ENCODE results near the gene KLRG1. TPM values are rescaled to one million over a fixed set of nuclear protein-coding genes. Genes with fewer than 3 reads are reported as not detected.

The KLRG1 gene
- total RNA-seq (1 to 10 TPM in 3 of 6 donors, under 1 TPM in 3; 0.38 to 1.4 (median 1.1) TPM), polyA plus RNA-seq (1 to 10 TPM in 1 of 2 donors, under 1 TPM in 1; 0.38 to 1.1 TPM)

DNA sequence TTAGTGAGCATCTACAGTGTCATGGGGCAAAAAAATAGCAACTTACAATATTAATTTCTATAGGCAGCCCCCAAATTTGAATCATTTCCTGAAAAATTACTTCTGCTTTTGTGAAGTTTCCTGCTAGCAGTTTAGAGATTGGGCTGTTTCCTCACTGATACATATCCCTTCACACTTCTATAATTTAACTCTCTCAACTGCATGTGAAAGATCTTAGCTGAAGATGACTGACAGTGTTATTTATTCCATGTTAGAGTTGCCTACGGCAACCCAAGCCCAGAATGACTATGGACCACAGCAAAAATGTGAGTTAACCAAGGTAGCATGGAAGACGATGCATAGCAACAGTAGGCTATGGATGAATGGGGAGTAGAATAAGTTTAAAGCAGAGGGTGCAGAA lies at the start of gene KLRG1:
TSS of gene KLRG1 (plus strand) at position 134 of the 400 bp plus-strand sequence. CDS start at position 224, 90 bp downstream.
- no peaks in the 10 kb centered on the region for H3K36me3 ChIP-seq
- 80 to 83% methylated on average over 2 of the region's 2 CpGs for WGBS, 2 donors
- no peaks in the 10 kb centered on the region for H3K27me3 ChIP-seq
- TF ChIP-seq, protein P1, sequence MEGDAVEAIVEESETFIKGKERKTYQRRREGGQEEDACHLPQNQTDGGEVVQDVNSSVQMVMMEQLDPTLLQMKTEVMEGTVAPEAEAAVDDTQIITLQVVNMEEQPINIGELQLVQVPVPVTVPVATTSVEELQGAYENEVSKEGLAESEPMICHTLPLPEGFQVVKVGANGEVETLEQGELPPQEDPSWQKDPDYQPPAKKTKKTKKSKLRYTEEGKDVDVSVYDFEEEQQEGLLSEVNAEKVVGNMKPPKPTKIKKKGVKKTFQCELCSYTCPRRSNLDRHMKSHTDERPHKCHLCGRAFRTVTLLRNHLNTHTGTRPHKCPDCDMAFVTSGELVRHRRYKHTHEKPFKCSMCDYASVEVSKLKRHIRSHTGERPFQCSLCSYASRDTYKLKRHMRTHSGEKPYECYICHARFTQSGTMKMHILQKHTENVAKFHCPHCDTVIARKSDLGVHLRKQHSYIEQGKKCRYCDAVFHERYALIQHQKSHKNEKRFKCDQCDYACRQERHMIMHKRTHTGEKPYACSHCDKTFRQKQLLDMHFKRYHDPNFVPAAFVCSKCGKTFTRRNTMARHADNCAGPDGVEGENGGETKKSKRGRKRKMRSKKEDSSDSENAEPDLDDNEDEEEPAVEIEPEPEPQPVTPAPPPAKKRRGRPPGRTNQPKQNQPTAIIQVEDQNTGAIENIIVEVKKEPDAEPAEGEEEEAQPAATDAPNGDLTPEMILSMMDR (IDR thresholded peaks at IDR 0.05), result no peak
- intact Hi-C loops (cut with DNase I), result no loop called here
- no peak within 1 kb of the TSS for H3K27ac ChIP-seq
- DNase-seq, result no peak
- no peaks in the 10 kb centered on the region for H3K4me1 ChIP-seq
- FAIRE-seq, result no peak
- no peaks in the 10 kb centered on the region for H3K9me3 ChIP-seq
- no peak within 1 kb of the TSS for H3K4me3 ChIP-seq
- ATAC-seq, result no peak

DNA sequence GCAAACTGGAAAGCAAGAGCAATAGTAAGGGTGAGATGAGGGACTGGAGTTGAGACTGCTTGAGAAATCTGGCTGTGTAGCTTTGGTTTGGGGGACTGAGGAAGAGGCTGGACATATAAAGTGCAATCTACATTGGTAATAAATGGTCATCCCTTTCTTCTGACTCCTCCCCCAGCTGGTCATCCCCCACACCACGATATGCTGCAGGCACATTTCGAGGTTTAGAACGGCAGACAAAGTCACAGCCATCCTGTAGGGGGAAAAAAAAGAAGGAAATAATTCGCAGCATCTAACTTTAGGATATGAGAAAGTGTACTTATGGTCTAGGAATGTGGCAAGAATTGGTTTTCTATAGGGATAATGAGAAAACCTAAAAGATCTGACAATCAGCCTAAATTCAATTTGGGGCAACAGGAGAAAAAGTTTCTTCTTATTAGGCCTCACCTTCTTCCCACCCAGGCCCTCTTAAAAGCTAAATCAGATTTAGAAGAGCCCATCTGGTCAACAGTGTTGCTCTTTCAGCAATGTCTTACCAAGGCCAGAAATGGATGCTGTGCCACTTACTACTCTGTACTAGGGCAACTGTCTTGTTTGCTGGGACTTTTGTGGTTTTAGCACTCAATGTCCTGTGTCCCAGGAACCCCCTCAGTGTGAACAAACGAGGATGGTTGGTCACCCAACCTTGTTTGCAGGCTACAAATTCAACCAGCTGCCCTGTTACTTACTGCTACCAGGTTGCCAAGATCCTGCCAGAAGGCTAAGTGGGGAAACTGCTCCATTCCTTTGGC lies 47.5 kb upstream of the KLRG1 start:
- 80% methylated on average over 5 of the region's 5 CpGs for WGBS, 2 donors
- ATAC-seq, result no peak
- intact Hi-C loops (cut with DNase I), result no loop called here
- Histone ChIP-seq H3K9me3 (no peaks in the 10 kb centered on the region), H3K36me3 (peaks cover 0 to 44% (median 22%) of the 10 kb centered on the region in 3 donors), H3K4me3 (no peak overlapping the region), H3K27ac (no peak overlapping the region), H3K27me3 (no peaks in the 10 kb centered on the region), H3K4me1 (no peaks in the 10 kb centered on the region)
- TF ChIP-seq, protein P1 (IDR thresholded peaks at IDR 0.05), result no peak
- no peak for FAIRE-seq
- DNase-seq, result no peak

DNA sequence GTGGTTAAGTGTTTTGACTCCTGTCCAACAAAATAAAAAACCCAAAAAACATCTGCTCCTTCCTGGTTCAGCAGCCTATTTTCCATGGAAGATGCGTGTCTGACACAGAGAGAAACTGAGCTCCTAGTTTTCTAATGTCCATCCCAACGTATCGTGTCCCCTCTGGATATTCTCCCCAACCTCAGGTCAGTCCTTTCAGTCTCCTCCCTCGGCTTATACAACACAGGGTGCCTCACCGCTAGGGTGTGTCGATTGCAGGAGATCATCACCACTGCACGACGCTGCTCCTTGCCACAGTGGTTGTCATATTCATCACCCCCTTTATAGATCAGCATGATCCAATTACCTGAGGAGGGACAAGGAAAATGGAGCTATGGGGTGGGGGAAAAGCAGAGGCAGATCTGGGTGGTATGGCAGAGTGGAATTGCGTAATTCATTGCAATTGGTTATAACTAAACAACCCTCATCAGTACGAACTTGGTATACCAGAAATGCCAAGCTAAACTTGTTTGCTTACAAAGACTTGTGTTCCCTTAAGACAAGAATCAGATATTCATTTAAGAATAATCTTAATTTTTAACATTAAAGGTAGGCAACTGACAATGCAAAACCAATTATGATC lies 45.7 kb upstream of the KLRG1 start:
- Histone ChIP-seq H3K4me3 (no peak overlapping the region), H3K4me1 (peaks cover 0 to 15% (median 9%) of the 10 kb centered on the region in 3 donors), H3K27ac (no peak overlapping the region), H3K9me3 (no peaks in the 10 kb centered on the region), H3K27me3 (no peaks in the 10 kb centered on the region), H3K36me3 (peaks cover 0 to 37% (median 22%) of the 10 kb centered on the region in 3 donors)
- DNase-seq (no peak), FAIRE-seq (no peak), ATAC-seq (no peak)
- intact Hi-C loops (cut with DNase I), result no loop called here
- WGBS, 2 donors, result 90 to 92% methylated on average over 10 of the region's 10 CpGs
- TF ChIP-seq, protein P1 (IDR thresholded peaks at IDR 0.05), result no peak

DNA sequence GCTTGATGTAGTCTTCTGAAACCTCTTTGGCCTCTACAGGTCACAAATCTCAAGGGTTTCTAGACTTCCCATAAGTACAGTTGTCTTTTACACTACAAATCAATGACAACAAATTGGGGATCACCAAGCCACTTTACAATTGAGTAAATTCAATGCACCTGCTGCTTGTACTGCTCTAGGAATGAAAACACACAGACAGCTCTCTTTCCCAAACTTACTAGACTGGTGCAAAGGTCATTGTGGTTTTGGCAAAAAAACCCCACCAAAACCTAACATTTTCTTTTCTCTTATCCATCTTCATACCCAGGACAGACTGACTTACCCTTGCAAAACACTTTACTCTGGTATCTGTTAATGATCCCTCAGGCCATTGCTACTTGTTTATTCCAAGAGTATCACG lies 42.6 kb upstream of the KLRG1 start:
- TF ChIP-seq, protein P1 (IDR thresholded peaks at IDR 0.05), result no peak
- Histone ChIP-seq H3K4me1 (peaks cover 0 to 23% (median 9%) of the 10 kb centered on the region in 3 donors), H3K27ac (no peak overlapping the region), H3K4me3 (no peak overlapping the region), H3K27me3 (no peaks in the 10 kb centered on the region), H3K36me3 (peaks cover 0 to 33% (median 22%) of the 10 kb centered on the region in 3 donors), H3K9me3 (no peaks in the 10 kb centered on the region)
- no peak for FAIRE-seq
- no peak for ATAC-seq
- intact Hi-C loops (cut with DNase I), result no loop called here
- no peak for DNase-seq
- 74 to 97% methylated on average over 1 of the region's 1 CpG for WGBS, 2 donors
